Mesenchymal stem cell (in vitro differentiated cells and primary cell): ENCODE data around the gene MICAL3.
A peak's percentile ranks its signal among the peaks of the same experiment; 100 is the strongest.

Experiments used
- DNase-seq: peaks from one replicate; pipeline ENCODE4 v3.0.0-alpha.2; 2013
- H2AFZ ChIP-seq: one replicate; pipeline ENCODE4 v1.6.1; 2013; ENCODE audit warnings: low read depth, mild to moderate bottlenecking, control low read depth, inconsistent platforms, low read length, moderate library complexity
- H2AK5ac ChIP-seq: 2 replicates; pipeline ENCODE4 v1.6.1; 2013; ENCODE audit warnings: low read length, moderate library complexity, mild to moderate bottlenecking, inconsistent platforms; ENCODE audit not compliant: severe bottlenecking
- H2BK120ac ChIP-seq: one replicate; pipeline ENCODE4 v1.6.1; 2013; ENCODE audit warnings: low read depth, mild to moderate bottlenecking, inconsistent platforms, low read length, moderate library complexity
- H2BK12ac ChIP-seq, 2 experiments: one replicate each; pipeline ENCODE4 v1.6.1; 2013; ENCODE audit warnings: inconsistent platforms in 2 of 2, low read length in 2 of 2, mild to moderate bottlenecking in 2 of 2, moderate library complexity in 2 of 2, control low read depth in 1 of 2
- H2BK15ac ChIP-seq: one replicate; pipeline ENCODE4 v1.6.1; 2013; ENCODE audit warnings: mild to moderate bottlenecking, low read depth, inconsistent platforms; ENCODE audit not compliant: poor library complexity, severe bottlenecking
- H2BK5ac ChIP-seq: 2 replicates; pipeline ENCODE4 v1.6.1; 2013; ENCODE audit warnings: low read depth, mild to moderate bottlenecking, low read length, control low read depth, inconsistent platforms; ENCODE audit not compliant: poor library complexity, severe bottlenecking
- H3K14ac ChIP-seq, 2 experiments: one replicate each; pipeline ENCODE4 v1.6.1; 2013; ENCODE audit warnings: inconsistent platforms in 2 of 2, low read length in 2 of 2, control low read depth in 1 of 2, mild to moderate bottlenecking in 1 of 2, moderate library complexity in 1 of 2
- H3K18ac ChIP-seq, 2 experiments: one replicate each; pipeline ENCODE4 v1.6.1; 2013; ENCODE audit warnings: inconsistent platforms in 2 of 2, low read length in 2 of 2, control low read depth in 1 of 2, low read depth in 1 of 2, mild to moderate bottlenecking in 1 of 2
- H3K23ac ChIP-seq, 2 experiments: one replicate each; pipeline ENCODE4 v1.6.1; 2013; ENCODE audit warnings: inconsistent platforms in 2 of 2, low read length in 2 of 2, mild to moderate bottlenecking in 2 of 2, moderate library complexity in 2 of 2, control low read depth in 1 of 2
- H3K27ac ChIP-seq: 2 replicates; pipeline ENCODE4 v1.5.1; 2013; ENCODE audit warnings: mild to moderate bottlenecking, moderate library complexity, low read length, control low read depth, inconsistent platforms; ENCODE audit not compliant: poor library complexity, severe bottlenecking
- H3K27me3 ChIP-seq, 2 experiments: 2 replicates each; pipeline versions ENCODE4 v1.6.1 to v1.7.0; 2013; ENCODE audit warnings: low read length in 2 of 2, mild to moderate bottlenecking in 2 of 2, moderate library complexity in 2 of 2, control low read depth in 1 of 2, inconsistent platforms in 1 of 2; ENCODE audit not compliant: control insufficient read depth in 1 of 2, insufficient read depth in 1 of 2
- H3K36me3 ChIP-seq, 2 experiments: 2 replicates each; pipeline versions ENCODE4 v1.6.1 to v1.7.0; 2013; ENCODE audit warnings: low read length in 2 of 2, control low read depth in 1 of 2, inconsistent platforms in 1 of 2, low read depth in 1 of 2, mild to moderate bottlenecking in 1 of 2; ENCODE audit not compliant: insufficient read depth in 2 of 2, control insufficient read depth in 1 of 2
- H3K4ac ChIP-seq, 2 experiments: one replicate each; pipeline ENCODE4 v1.6.1; 2013; ENCODE audit warnings: inconsistent platforms in 2 of 2, low read length in 2 of 2, mild to moderate bottlenecking in 2 of 2, moderate library complexity in 2 of 2, control low read depth in 1 of 2, low read depth in 1 of 2
- H3K4me1 ChIP-seq: 2 replicates; pipeline ENCODE4 v1.6.1; 2013; ENCODE audit warnings: low read depth, low read length, control low read depth; ENCODE audit not compliant: control insufficient read depth, insufficient read depth
- H3K4me2 ChIP-seq: 2 replicates; pipeline ENCODE4 v1.6.1; 2013; ENCODE audit warnings: low read length, mild to moderate bottlenecking, inconsistent platforms; ENCODE audit not compliant: poor library complexity, severe bottlenecking
- H3K4me3 ChIP-seq, 2 experiments: 2 replicates each; pipeline versions ENCODE4 v1.5.1 to v1.7.0; 2013; ENCODE audit warnings: low read length in 2 of 2, mild to moderate bottlenecking in 2 of 2, control low read depth in 1 of 2, low read depth in 1 of 2; ENCODE audit not compliant: insufficient read depth in 1 of 2
- H3K79me1 ChIP-seq: replicated peaks from 2 replicates; pipeline ENCODE4 v1.6.1; 2013; ENCODE audit warnings: mild to moderate bottlenecking, control low read depth, low read length, inconsistent platforms; ENCODE audit not compliant: poor library complexity, severe bottlenecking
- H3K9ac ChIP-seq: 2 replicates; pipeline ENCODE4 v1.7.0; 2013; ENCODE audit warnings: mild to moderate bottlenecking, low read length, moderate library complexity
- H3K9me3 ChIP-seq: 2 replicates; pipeline ENCODE4 v1.7.0; 2013; ENCODE audit warnings: mild to moderate bottlenecking, low read length; ENCODE audit not compliant: control insufficient read depth
- H4K8ac ChIP-seq: one replicate; pipeline ENCODE4 v1.6.1; 2013; ENCODE audit warnings: inconsistent platforms, mild to moderate bottlenecking, low read length, moderate library complexity
- H4K91ac ChIP-seq: one replicate; pipeline ENCODE4 v1.6.1; 2013; ENCODE audit warnings: mild to moderate bottlenecking, low read length, inconsistent platforms
- WGBS: methylation state at CpG from one replicate; pipeline ENCODE4 v1.1.7; 2013; ENCODE audit warnings: mixed read lengths; 5-methylcytosine and 5-hydroxymethylcytosine counted together

Gene MICAL3

DNA sequence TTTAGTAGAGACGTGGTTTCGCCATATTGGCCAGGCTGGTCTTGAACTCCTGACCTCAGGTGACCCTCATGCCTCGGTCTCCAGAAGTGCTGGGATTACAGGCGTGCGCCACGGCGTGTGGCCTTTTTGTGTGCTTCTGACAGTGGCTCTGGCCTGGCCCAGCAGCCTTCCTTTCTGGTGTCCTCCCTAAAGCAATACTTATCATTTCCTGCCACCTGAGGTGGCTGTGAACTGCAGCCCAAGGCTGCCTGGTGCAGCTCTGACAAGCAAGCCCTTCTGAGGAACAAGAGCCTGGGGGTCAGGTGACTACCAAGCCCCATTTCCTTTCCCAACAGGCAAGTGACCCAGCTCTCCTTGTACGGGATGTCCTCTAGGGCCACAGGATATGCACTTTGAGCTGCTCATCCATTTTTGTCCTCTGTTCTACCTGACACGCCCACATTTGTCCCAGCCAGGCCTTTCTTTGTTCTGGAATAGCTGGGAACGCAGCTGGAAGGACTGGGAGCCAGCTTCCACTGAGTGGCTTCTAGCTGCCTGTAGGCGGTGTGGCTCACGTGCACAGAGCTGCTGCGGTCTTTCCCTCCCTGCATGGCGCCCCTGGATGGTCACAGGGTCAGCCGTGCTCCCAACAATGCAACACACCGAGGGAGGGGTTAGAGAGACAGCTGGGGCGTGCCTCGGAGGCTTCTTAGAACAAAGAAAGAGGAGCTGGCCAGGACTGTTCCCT, 237.8 kb downstream of the MICAL3 start:
- no peak overlapping the region for H2BK15ac ChIP-seq
- H3K27me3 ChIP-seq, result no peaks in the 10 kb centered on the region
- no peak overlapping the region for H3K4ac ChIP-seq
- H3K4me2 ChIP-seq, result no peak overlapping the region
- peak overlapping the region in 1 of 2 experiments; percentile 30 for H3K18ac ChIP-seq
- peak overlapping the region; percentile 28 to 29 for H3K4me3 ChIP-seq
- no peak for DNase-seq
- H3K27ac ChIP-seq, result no peak overlapping the region
- H3K4me1 ChIP-seq, result peaks cover 20% of the 10 kb centered on the region
- no peak overlapping the region for H2BK5ac ChIP-seq
- WGBS, result 87% methylated on average over 18 of the region's 18 CpGs
- H4K91ac ChIP-seq, result peak overlapping the region; percentile 37
- H4K8ac ChIP-seq, result no peak overlapping the region
- H3K9me3 ChIP-seq, result no peaks in the 10 kb centered on the region
- H3K9ac ChIP-seq, result peak overlapping the region; percentile 15
- H3K23ac ChIP-seq, result no peak overlapping the region
- no peak overlapping the region for H3K14ac ChIP-seq
- no peak overlapping the region for H2BK120ac ChIP-seq
- no peak overlapping the region for H2BK12ac ChIP-seq
- no peaks in the 10 kb centered on the region for H3K79me1 ChIP-seq
- H2AK5ac ChIP-seq, result no peak overlapping the region
- H2AFZ ChIP-seq, result no peak overlapping the region
- H3K36me3 ChIP-seq, result peaks cover 32 to 55% of the 10 kb centered on the region in 2 experiments

GRCh38 chr22:17785185-17786184, 238.9 kb downstream of the MICAL3 start:
- peak overlapping the region in 1 of 2 experiments; percentile 44 for H3K14ac ChIP-seq
- DNase-seq, result peak; percentile 42
- peak overlapping the region in 1 of 2 experiments; percentile 11 for H2BK12ac ChIP-seq
- peaks cover 30% of the 10 kb centered on the region for H3K4me1 ChIP-seq
- no peak overlapping the region for H4K8ac ChIP-seq
- no peak overlapping the region for H2AFZ ChIP-seq
- H4K91ac ChIP-seq, result no peak overlapping the region
- no peak overlapping the region for H3K4me2 ChIP-seq
- H3K18ac ChIP-seq, result peak overlapping the region in 1 of 2 experiments; percentile 1
- H3K4me3 ChIP-seq, result no peak overlapping the region
- H3K4ac ChIP-seq, result no peak overlapping the region
- H3K79me1 ChIP-seq, result no peaks in the 10 kb centered on the region
- H3K23ac ChIP-seq, result no peak overlapping the region
- no peak overlapping the region for H3K9ac ChIP-seq
- no peak overlapping the region for H3K27ac ChIP-seq
- H3K36me3 ChIP-seq, result peaks cover 27 to 45% of the 10 kb centered on the region in 2 experiments
- no peaks in the 10 kb centered on the region for H3K9me3 ChIP-seq
- H2AK5ac ChIP-seq, result no peak overlapping the region
- 64% methylated on average over 37 of the region's 37 CpGs for WGBS
- no peak overlapping the region for H2BK5ac ChIP-seq
- H2BK15ac ChIP-seq, result no peak overlapping the region
- H2BK120ac ChIP-seq, result no peak overlapping the region
- H3K27me3 ChIP-seq, result peaks cover 0 to 4% of the 10 kb centered on the region in 2 experiments

- no peak overlapping the region for H2AFZ ChIP-seq
- H3K4me3 ChIP-seq, result no peak overlapping the region
- H3K4me1 ChIP-seq, result peaks cover 34% of the 10 kb centered on the region
- 80% methylated on average over 11 of the region's 11 CpGs for WGBS
- no peak overlapping the region for H3K27ac ChIP-seq
- no peak overlapping the region for H4K91ac ChIP-seq
- no peak overlapping the region for H2BK5ac ChIP-seq
- no peak overlapping the region for H2BK120ac ChIP-seq
- no peaks in the 10 kb centered on the region for H3K9me3 ChIP-seq
- H3K23ac ChIP-seq, result no peak overlapping the region
- H4K8ac ChIP-seq, result no peak overlapping the region
- no peak overlapping the region for H3K14ac ChIP-seq
- H2BK12ac ChIP-seq, result no peak overlapping the region
- H3K4ac ChIP-seq, result no peak overlapping the region
- no peak for DNase-seq
- H3K27me3 ChIP-seq, result peaks cover 0 to 10% of the 10 kb centered on the region in 2 experiments
- no peak overlapping the region for H2BK15ac ChIP-seq
- H3K79me1 ChIP-seq, result no peaks in the 10 kb centered on the region
- no peak overlapping the region for H3K9ac ChIP-seq
- H2AK5ac ChIP-seq, result no peak overlapping the region
- peaks cover 20 to 38% of the 10 kb centered on the region in 2 experiments for H3K36me3 ChIP-seq
- peak overlapping the region in 1 of 2 experiments; percentile 28 for H3K18ac ChIP-seq
- H3K4me2 ChIP-seq, result no peak overlapping the region
These were observed 239.6 kb downstream of the MICAL3 start for GRCh38 chr22:17784776-17785175.
